ENCODE results near the gene NELFE.

NELFE gene

DNA sequence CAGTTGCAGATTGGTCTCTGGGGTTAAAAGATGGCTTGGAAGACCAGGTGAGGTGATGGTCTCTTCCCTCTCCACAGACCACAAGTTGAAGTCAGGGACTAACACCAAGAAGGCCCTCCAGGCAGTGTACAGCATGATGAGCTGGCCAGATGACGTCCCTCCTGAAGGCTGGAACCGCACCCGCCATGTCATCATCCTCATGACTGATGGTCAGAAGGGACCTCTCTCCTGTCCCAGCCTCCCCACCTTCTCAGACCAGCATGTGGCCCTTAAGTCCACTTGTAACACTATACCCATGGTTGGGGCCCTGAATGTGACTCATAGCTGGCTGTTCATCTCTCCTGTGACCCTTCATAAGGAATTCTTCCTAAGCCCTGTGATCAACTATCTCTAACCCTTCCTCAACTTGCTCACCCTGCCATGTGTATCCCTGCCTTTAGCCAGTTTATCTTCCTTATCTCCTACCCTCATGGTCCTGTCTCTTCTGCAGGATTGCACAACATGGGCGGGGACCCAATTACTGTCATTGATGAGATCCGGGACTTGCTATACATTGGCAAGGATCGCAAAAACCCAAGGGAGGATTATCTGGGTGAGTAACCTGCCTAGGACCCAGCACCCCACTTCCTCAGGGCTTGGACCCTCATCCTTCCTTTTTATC lies 9.9 kb downstream of the NELFE start:
- Histone ChIP-seq H3K4me3 (ENCODE audit: low read length in 2 of 2) (no peak overlapping the region), H3K9me3 (ENCODE audit: control insufficient read depth in 2 of 2, low read length in 2 of 2) (no peaks in the 10 kb centered on the region), H3K4me1 (ENCODE audit: control insufficient read depth in 2 of 2, insufficient read depth in 2 of 2, low read length in 2 of 2) (peaks cover 12 to 17% of the 10 kb centered on the region in 2 donors), H3K9ac (ENCODE audit: low read depth in 1 of 2, low read length in 2 of 2) (no peak overlapping the region), H3K27me3 (ENCODE audit: control insufficient read depth in 2 of 2, insufficient read depth in 2 of 2, low read length in 2 of 2) (no peaks in the 10 kb centered on the region), H3K27ac (ENCODE audit: low read depth in 2 of 2, low read length in 2 of 2) (no peak overlapping the region), H3K36me3 (ENCODE audit: control insufficient read depth in 2 of 2, insufficient read depth in 2 of 2, low read length in 2 of 2) (peaks cover 27 to 28% of the 10 kb centered on the region in 2 donors)

DNA sequence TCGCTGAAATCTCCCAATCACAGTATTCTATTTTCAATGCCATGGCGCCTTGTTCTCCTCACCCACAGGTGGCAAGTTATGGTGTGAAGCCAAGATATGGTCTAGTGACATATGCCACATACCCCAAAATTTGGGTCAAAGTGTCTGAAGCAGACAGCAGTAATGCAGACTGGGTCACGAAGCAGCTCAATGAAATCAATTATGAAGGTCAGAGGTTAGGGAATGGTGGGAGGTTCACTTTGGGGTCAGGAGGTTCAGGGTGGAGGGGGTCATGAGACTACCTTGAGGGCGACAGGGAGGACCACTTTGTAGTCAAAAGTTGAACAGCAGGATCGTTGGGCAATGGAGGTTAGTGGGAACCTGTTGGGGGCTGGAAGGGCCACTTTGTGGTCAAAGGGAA lies 10.5 kb downstream of the NELFE start:
- H3K27ac ChIP-seq (ENCODE audit: low read depth in 2 of 2, low read length in 2 of 2) = no peak overlapping the region
- H3K4me3 ChIP-seq (ENCODE audit: low read length in 2 of 2) = no peak overlapping the region
- no peaks in the 10 kb centered on the region for H3K27me3 ChIP-seq (ENCODE audit: control insufficient read depth in 2 of 2, insufficient read depth in 2 of 2, low read length in 2 of 2)

DNA sequence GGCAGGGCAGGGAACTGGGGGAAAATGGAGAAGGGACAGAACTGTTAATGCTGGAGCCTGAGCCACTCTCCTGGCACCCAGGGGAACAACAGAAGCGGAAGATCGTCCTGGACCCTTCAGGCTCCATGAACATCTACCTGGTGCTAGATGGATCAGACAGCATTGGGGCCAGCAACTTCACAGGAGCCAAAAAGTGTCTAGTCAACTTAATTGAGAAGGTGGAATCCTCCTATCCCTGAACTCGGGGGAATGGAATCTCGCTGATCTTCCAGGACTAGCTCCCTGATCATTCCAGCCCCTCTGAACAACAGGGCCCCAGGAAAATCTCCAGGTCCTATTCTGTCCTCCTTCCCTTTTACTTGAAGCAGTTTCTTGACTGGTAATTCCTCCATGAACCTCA lies 10.9 kb downstream of the NELFE start:
- Histone ChIP-seq H3K9ac (ENCODE audit: low read depth in 1 of 2, low read length in 2 of 2) (no peak overlapping the region), H3K4me1 (ENCODE audit: control insufficient read depth in 2 of 2, insufficient read depth in 2 of 2, low read length in 2 of 2) (peaks cover 12 to 17% of the 10 kb centered on the region in 2 donors), H3K27ac (ENCODE audit: low read depth in 2 of 2, low read length in 2 of 2) (no peak overlapping the region), H3K27me3 (ENCODE audit: control insufficient read depth in 2 of 2, insufficient read depth in 2 of 2, low read length in 2 of 2) (no peaks in the 10 kb centered on the region), H3K4me3 (ENCODE audit: low read length in 2 of 2) (no peak overlapping the region), H3K9me3 (ENCODE audit: control insufficient read depth in 2 of 2, low read length in 2 of 2) (no peaks in the 10 kb centered on the region), H3K36me3 (ENCODE audit: control insufficient read depth in 2 of 2, insufficient read depth in 2 of 2, low read length in 2 of 2) (peaks cover 17 to 18% of the 10 kb centered on the region in 2 donors)

More for the DNA sequence above, 10.5 kb downstream of the NELFE start:
- H3K9me3 ChIP-seq (ENCODE audit: control insufficient read depth in 2 of 2, low read length in 2 of 2) = no peaks in the 10 kb centered on the region
- H3K4me1 ChIP-seq (ENCODE audit: control insufficient read depth in 2 of 2, insufficient read depth in 2 of 2, low read length in 2 of 2) = peaks cover 12 to 17% of the 10 kb centered on the region in 2 donors
- H3K9ac ChIP-seq (ENCODE audit: low read depth in 1 of 2, low read length in 2 of 2) = no peak overlapping the region
- H3K36me3 ChIP-seq (ENCODE audit: control insufficient read depth in 2 of 2, insufficient read depth in 2 of 2, low read length in 2 of 2) = peaks cover 21 to 22% of the 10 kb centered on the region in 2 donors

DNA sequence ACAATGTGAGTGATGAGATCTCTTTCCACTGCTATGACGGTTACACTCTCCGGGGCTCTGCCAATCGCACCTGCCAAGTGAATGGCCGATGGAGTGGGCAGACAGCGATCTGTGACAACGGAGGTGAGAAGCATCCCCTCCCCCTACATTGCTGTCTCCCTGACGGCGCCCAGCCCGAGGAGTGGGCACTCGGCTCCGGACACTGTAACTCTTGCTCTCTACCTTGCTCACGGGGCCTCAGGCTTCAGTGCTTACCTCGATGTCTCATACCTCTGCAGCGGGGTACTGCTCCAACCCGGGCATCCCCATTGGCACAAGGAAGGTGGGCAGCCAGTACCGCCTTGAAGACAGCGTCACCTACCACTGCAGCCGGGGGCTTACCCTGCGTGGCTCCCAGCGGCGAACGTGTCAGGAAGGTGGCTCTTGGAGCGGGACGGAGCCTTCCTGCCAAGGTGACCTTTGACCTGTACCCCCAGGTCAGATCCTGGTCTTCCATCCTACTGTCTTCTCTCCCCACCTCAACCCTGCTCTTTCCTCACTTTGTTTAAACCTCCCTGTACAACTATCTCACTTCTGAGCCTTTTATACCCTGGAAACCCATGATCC lies 11.6 kb downstream of the NELFE start:
- Histone ChIP-seq H3K9ac (ENCODE audit: low read depth in 1 of 2, low read length in 2 of 2) (no peak overlapping the region), H3K4me1 (ENCODE audit: control insufficient read depth in 2 of 2, insufficient read depth in 2 of 2, low read length in 2 of 2) (peaks cover 12 to 17% of the 10 kb centered on the region in 2 donors), H3K4me3 (ENCODE audit: low read length in 2 of 2) (no peak overlapping the region), H3K36me3 (ENCODE audit: control insufficient read depth in 2 of 2, insufficient read depth in 2 of 2, low read length in 2 of 2) (peaks cover 12 to 14% of the 10 kb centered on the region in 2 donors), H3K9me3 (ENCODE audit: control insufficient read depth in 2 of 2, low read length in 2 of 2) (no peaks in the 10 kb centered on the region), H3K27me3 (ENCODE audit: control insufficient read depth in 2 of 2, insufficient read depth in 2 of 2, low read length in 2 of 2) (no peaks in the 10 kb centered on the region), H3K27ac (ENCODE audit: low read depth in 2 of 2, low read length in 2 of 2) (no peak overlapping the region)

DNA sequence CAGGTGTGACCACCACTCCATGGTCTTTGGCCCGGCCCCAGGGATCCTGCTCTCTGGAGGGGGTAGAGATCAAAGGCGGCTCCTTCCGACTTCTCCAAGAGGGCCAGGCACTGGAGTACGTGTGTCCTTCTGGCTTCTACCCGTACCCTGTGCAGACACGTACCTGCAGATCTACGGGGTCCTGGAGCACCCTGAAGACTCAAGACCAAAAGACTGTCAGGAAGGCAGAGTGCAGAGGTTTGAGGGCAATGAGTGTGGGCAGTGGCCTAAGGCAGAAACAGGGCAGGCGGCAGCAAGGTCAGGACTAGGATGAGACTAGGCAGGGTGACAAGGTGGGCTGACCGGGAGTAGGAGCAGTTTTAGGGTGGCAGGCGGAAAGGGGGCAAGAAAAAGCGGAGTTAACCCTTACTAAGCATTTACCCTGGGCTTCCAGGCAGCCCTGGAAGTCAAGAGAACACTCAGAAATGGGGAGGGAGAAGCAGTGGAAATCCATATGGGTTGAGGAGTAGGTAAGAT lies 12.3 kb downstream of the NELFE start:
- Histone ChIP-seq H3K9ac (ENCODE audit: low read depth in 1 of 2, low read length in 2 of 2) (peak overlapping the region; percentile 63 to 72), H3K4me1 (ENCODE audit: control insufficient read depth in 2 of 2, insufficient read depth in 2 of 2, low read length in 2 of 2) (peaks cover 12 to 17% of the 10 kb centered on the region in 2 donors), H3K36me3 (ENCODE audit: control insufficient read depth in 2 of 2, insufficient read depth in 2 of 2, low read length in 2 of 2) (peaks cover 6% of the 10 kb centered on the region in 2 donors), H3K27ac (ENCODE audit: low read depth in 2 of 2, low read length in 2 of 2) (peak overlapping the region; percentile 84 to 85), H3K4me3 (ENCODE audit: low read length in 2 of 2) (peak overlapping the region in 1 of 2 donors; percentile 41), H3K9me3 (ENCODE audit: control insufficient read depth in 2 of 2, low read length in 2 of 2) (no peaks in the 10 kb centered on the region), H3K27me3 (ENCODE audit: control insufficient read depth in 2 of 2, insufficient read depth in 2 of 2, low read length in 2 of 2) (no peaks in the 10 kb centered on the region)

DNA sequence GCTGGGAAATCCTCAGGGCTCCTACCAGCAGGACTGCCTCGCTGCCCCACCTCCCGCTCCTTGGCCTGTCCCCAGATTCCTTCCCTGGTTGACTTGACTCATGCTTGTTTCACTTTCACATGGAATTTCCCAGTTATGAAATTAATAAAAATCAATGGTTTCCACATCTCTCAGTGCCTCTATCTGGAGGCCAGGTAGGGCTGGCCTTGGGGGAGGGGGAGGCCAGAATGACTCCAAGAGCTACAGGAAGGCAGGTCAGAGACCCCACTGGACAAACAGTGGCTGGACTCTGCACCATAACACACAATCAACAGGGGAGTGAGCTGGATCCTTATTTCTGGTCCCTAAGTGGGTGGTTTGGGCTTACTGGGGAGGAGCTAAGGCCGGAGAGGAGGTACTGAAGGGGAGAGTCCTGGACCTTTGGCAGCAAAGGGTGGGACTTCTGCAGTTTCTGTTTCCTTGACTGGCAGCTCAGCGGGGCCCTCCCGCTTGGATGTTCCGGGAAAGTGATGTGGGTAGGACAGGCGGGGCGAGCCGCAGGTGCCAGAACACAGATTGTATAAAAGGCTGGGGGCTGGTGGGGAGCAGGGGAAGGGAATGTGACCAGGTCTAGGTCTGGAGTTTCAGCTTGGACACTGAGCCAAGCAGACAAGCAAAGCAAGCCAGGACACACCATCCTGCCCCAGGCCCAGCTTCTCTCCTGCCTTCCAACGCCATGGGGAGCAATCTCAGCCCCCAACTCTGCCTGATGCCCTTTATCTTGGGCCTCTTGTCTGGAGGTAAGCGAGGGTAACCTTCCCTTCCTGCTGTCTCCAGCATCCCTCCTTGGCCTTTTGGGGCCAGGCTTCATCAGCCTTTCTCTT lies 13.0 kb downstream of the NELFE start, which contains the start of gene CFB:
TSS of gene CFB (plus strand) at position 589 of the 863 bp plus-strand sequence. CDS start at position 716, 127 bp downstream.
- peak within 1 kb of the TSS; percentile 63 to 72 for H3K9ac ChIP-seq (ENCODE audit: low read depth in 1 of 2, low read length in 2 of 2)
- peak within 1 kb of the TSS; percentile 84 to 85 for H3K27ac ChIP-seq (ENCODE audit: low read depth in 2 of 2, low read length in 2 of 2)
- peaks cover 12 to 17% of the 10 kb centered on the region in 2 donors for H3K4me1 ChIP-seq (ENCODE audit: control insufficient read depth in 2 of 2, insufficient read depth in 2 of 2, low read length in 2 of 2)
- no peaks in the 10 kb centered on the region for H3K27me3 ChIP-seq (ENCODE audit: control insufficient read depth in 2 of 2, insufficient read depth in 2 of 2, low read length in 2 of 2)
- H3K36me3 ChIP-seq (ENCODE audit: control insufficient read depth in 2 of 2, insufficient read depth in 2 of 2, low read length in 2 of 2) = no peaks in the 10 kb centered on the region
- peak within 1 kb of the TSS; percentile 41 to 53 for H3K4me3 ChIP-seq (ENCODE audit: low read length in 2 of 2)
- H3K9me3 ChIP-seq (ENCODE audit: control insufficient read depth in 2 of 2, low read length in 2 of 2) = no peaks in the 10 kb centered on the region

DNA sequence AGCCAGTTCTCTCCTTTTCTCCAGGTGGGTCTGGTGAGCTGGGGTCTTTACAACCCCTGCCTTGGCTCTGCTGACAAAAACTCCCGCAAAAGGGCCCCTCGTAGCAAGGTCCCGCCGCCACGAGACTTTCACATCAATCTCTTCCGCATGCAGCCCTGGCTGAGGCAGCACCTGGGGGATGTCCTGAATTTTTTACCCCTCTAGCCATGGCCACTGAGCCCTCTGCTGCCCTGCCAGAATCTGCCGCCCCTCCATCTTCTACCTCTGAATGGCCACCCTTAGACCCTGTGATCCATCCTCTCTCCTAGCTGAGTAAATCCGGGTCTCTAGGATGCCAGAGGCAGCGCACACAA lies 13.6 kb downstream of the NELFE start:
- peak overlapping the region; percentile 19 to 72 for H3K9ac ChIP-seq (ENCODE audit: low read depth in 1 of 2, low read length in 2 of 2)
- H3K4me3 ChIP-seq (ENCODE audit: low read length in 2 of 2) = peak overlapping the region; percentile 41 to 53
- H3K9me3 ChIP-seq (ENCODE audit: control insufficient read depth in 2 of 2, low read length in 2 of 2) = no peaks in the 10 kb centered on the region

DNA sequence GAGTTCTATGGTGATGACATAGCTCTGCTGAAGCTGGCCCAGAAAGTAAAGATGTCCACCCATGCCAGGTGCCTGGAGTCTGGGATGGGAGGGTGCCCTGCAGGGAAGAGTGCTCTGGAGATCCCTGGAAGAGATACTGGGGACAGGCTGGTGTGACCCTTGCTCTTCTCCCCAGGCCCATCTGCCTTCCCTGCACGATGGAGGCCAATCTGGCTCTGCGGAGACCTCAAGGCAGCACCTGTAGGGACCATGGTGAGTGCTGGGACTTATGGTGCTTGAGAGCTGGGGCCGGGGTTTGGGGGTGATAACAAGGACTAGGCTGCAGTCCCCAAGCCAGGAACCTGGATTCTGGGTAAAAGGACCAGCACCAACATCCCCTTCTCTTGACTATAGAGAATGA lies 15.0 kb downstream of the NELFE start:
- H3K4me1 ChIP-seq (ENCODE audit: control insufficient read depth in 2 of 2, insufficient read depth in 2 of 2, low read length in 2 of 2) = peaks cover 12 to 17% of the 10 kb centered on the region in 2 donors

More for the DNA sequence above, 13.6 kb downstream of the NELFE start:
- Histone ChIP-seq H3K36me3 (ENCODE audit: control insufficient read depth in 2 of 2, insufficient read depth in 2 of 2, low read length in 2 of 2) (no peaks in the 10 kb centered on the region), H3K4me1 (ENCODE audit: control insufficient read depth in 2 of 2, insufficient read depth in 2 of 2, low read length in 2 of 2) (peaks cover 12 to 17% of the 10 kb centered on the region in 2 donors), H3K27ac (ENCODE audit: low read depth in 2 of 2, low read length in 2 of 2) (peak overlapping the region; percentile 83 to 84), H3K27me3 (ENCODE audit: control insufficient read depth in 2 of 2, insufficient read depth in 2 of 2, low read length in 2 of 2) (no peaks in the 10 kb centered on the region)

DNA sequence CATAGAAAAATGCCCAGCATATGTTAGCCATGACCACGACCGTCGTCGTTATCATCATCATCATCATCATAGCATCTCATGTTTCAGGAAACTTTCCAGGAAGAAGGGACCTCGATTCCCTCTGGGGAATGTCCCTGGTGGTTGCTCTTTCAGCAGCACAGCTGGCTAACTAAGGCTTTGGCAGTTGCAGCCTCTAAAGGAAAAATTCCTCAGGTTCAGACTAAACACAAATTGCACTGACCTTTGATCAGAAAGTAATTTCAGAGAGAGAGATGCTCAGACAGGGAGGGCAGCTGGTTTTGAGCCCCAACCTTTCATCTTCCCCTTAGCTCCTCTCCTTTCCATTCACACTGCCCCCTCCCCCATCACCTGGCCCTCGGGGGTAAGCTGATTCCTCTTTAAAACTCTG lies 18.5 kb downstream of the NELFE start:
- H3K27ac ChIP-seq (ENCODE audit: low read depth in 2 of 2, low read length in 2 of 2) = no peak overlapping the region

More for the DNA sequence above, 15.0 kb downstream of the NELFE start:
- Histone ChIP-seq H3K36me3 (ENCODE audit: control insufficient read depth in 2 of 2, insufficient read depth in 2 of 2, low read length in 2 of 2) (no peaks in the 10 kb centered on the region), H3K4me3 (ENCODE audit: low read length in 2 of 2) (no peak overlapping the region), H3K27me3 (ENCODE audit: control insufficient read depth in 2 of 2, insufficient read depth in 2 of 2, low read length in 2 of 2) (no peaks in the 10 kb centered on the region), H3K9ac (ENCODE audit: low read depth in 1 of 2, low read length in 2 of 2) (no peak overlapping the region), H3K27ac (ENCODE audit: low read depth in 2 of 2, low read length in 2 of 2) (no peak overlapping the region), H3K9me3 (ENCODE audit: control insufficient read depth in 2 of 2, low read length in 2 of 2) (no peaks in the 10 kb centered on the region)

More for the DNA sequence above, 18.5 kb downstream of the NELFE start:
- no peaks in the 10 kb centered on the region for H3K27me3 ChIP-seq (ENCODE audit: control insufficient read depth in 2 of 2, insufficient read depth in 2 of 2, low read length in 2 of 2)
- H3K36me3 ChIP-seq (ENCODE audit: control insufficient read depth in 2 of 2, insufficient read depth in 2 of 2, low read length in 2 of 2) = no peaks in the 10 kb centered on the region
- H3K4me1 ChIP-seq (ENCODE audit: control insufficient read depth in 2 of 2, insufficient read depth in 2 of 2, low read length in 2 of 2) = peaks cover 4 to 6% of the 10 kb centered on the region in 2 donors
- H3K9ac ChIP-seq (ENCODE audit: low read depth in 1 of 2, low read length in 2 of 2) = no peak overlapping the region
- H3K4me3 ChIP-seq (ENCODE audit: low read length in 2 of 2) = no peak overlapping the region
- H3K9me3 ChIP-seq (ENCODE audit: control insufficient read depth in 2 of 2, low read length in 2 of 2) = no peaks in the 10 kb centered on the region

Measured in mucosa of rectum (tissue), 2 donors.